Endodermal cell (in vitro differentiated cells): Measurements from ENCODE around the gene TCHHL1. TPM values are rescaled to one million over a fixed set of nuclear protein-coding genes. Genes with fewer than 3 reads are reported as not detected.
"Not testable (repeated sequence)": the region's sequence is repeated elsewhere in the genome, so short reads cannot be mapped to it uniquely, and the experiment has no call there.

ENCODE experiments used
- DNase-seq: peaks from one replicate; pipeline ENCODE4 v3.0.0-alpha.2; 2017
- H3K27ac ChIP-seq: 2 replicates; pipeline ENCODE4 v1.5.1; 2013; ENCODE audit warnings: mild to moderate bottlenecking, low read depth, low read length, moderate library complexity
- H3K27me3 ChIP-seq: 2 replicates; pipeline ENCODE4 v1.6.1; 2013; ENCODE audit warnings: mild to moderate bottlenecking, low read length, moderate library complexity; ENCODE audit not compliant: insufficient read depth, control insufficient read depth, poor library complexity, severe bottlenecking
- H3K36me3 ChIP-seq: 2 replicates; pipeline ENCODE4 v1.7.0; 2013; ENCODE audit warnings: mild to moderate bottlenecking, low read length, moderate library complexity; ENCODE audit not compliant: control insufficient read depth, insufficient read depth
- H3K4me1 ChIP-seq: one replicate; pipeline ENCODE4 v1.7.0; 2013; ENCODE audit warnings: low read length; ENCODE audit not compliant: control insufficient read depth, insufficient read depth
- H3K4me3 ChIP-seq: 2 replicates; pipeline ENCODE4 v1.5.1; 2013; ENCODE audit warnings: mild to moderate bottlenecking, low read length, moderate library complexity
- H3K9ac ChIP-seq: 2 replicates; pipeline ENCODE4 v1.6.1; 2013; ENCODE audit warnings: mild to moderate bottlenecking, low read length, moderate library complexity; ENCODE audit not compliant: poor library complexity, severe bottlenecking; ENCODE audit errors: extremely low read depth
- H3K9me3 ChIP-seq: 2 replicates; pipeline ENCODE4 v1.6.1; 2013; ENCODE audit warnings: mild to moderate bottlenecking, low read length, moderate library complexity; ENCODE audit not compliant: control insufficient read depth
- H3K27ac Mint-ChIP-seq: 2 replicates; pipeline ENCODE4 v1.8.0; 2020; ENCODE audit warnings: mixed read lengths
- H3K27me3 Mint-ChIP-seq: 2 replicates; pipeline ENCODE4 v1.8.0; 2021; ENCODE audit warnings: mild to moderate bottlenecking, mixed read lengths; ENCODE audit not compliant: insufficient read depth
- H3K36me3 Mint-ChIP-seq: 2 replicates; pipeline ENCODE4 v1.8.0; 2020; ENCODE audit warnings: low read depth, mixed read lengths
- H3K4me1 Mint-ChIP-seq: 2 replicates; pipeline ENCODE4 v1.8.0; 2020; ENCODE audit warnings: mixed read lengths
- H3K4me3 Mint-ChIP-seq: 2 replicates; pipeline ENCODE4 v1.8.0; 2020; ENCODE audit warnings: mild to moderate bottlenecking, moderate library complexity, mixed read lengths
- H3K9me3 Mint-ChIP-seq: 2 replicates; pipeline ENCODE4 v1.8.0; 2020; ENCODE audit warnings: mild to moderate bottlenecking, mixed read lengths
- WGBS, 2 experiments: methylation state at CpG; one replicate each; pipeline versions ENCODE4 v1.1.5 to v1.1.7; 2013; ENCODE audit warnings: missing lambda C conversion rate in 2 of 2, mixed read lengths in 1 of 2; ENCODE audit not compliant: insufficient coverage in 1 of 2, insufficient read length in 1 of 2; 5-methylcytosine and 5-hydroxymethylcytosine counted together
- total RNA-seq, 2 donors: library from RNA; stranded (reverse); fragmentation: NEBNext Ultra II Directional in 1 of 2; extraction: Animal tissue kit (Norgen Biotek cat#: 25700) in 1 of 2; gene quantifications; 2 replicates in 1 of 2; 3 replicates in 1 of 2; pipeline ENCODE4 v1.2.1, GENCODE V29; 2021
- TF ChIP-seq, protein P1 (sequence below): fragments of 200-600 bp; sonication (generic); conservative IDR thresholded peaks from 2 replicates; pipeline ENCODE4 v1.5.0; 2021; ENCODE audit warnings: antibody characterized with exemption, mild to moderate bottlenecking

TCHHL1 gene
- total RNA-seq, 2 donors from 2014 or later: not detected

DNA sequence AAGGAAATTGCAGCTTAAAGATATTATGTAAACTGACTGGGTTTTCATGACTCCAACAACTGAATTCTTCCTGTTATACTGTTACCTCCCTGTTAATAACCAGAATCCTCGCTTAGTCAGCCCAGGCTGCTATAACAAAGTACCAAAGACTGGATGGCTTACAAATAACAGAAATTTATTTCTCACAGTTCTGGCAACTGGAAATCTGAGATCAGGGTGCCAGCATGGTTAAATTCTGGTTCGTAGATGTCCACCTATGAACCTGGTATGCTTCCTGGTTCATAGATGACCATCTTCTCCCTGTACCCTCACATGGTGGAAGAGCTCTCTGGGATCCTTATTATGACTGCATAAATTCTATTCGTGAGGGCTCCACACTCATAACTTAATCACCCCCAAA lies 8.1 kb upstream of the TCHHL1 start:
- Mint-ChIP-seq H3K4me1 (no peaks in the 10 kb centered on the region), H3K36me3 (no peaks in the 10 kb centered on the region), H3K4me3 (no peak overlapping the region), H3K9me3 (peaks cover 9% of the 10 kb centered on the region), H3K27ac (no peak overlapping the region), H3K27me3 (peaks cover 53% of the 10 kb centered on the region)
- TF ChIP-seq, protein P1, sequence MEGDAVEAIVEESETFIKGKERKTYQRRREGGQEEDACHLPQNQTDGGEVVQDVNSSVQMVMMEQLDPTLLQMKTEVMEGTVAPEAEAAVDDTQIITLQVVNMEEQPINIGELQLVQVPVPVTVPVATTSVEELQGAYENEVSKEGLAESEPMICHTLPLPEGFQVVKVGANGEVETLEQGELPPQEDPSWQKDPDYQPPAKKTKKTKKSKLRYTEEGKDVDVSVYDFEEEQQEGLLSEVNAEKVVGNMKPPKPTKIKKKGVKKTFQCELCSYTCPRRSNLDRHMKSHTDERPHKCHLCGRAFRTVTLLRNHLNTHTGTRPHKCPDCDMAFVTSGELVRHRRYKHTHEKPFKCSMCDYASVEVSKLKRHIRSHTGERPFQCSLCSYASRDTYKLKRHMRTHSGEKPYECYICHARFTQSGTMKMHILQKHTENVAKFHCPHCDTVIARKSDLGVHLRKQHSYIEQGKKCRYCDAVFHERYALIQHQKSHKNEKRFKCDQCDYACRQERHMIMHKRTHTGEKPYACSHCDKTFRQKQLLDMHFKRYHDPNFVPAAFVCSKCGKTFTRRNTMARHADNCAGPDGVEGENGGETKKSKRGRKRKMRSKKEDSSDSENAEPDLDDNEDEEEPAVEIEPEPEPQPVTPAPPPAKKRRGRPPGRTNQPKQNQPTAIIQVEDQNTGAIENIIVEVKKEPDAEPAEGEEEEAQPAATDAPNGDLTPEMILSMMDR: no peak
- Histone ChIP-seq H3K36me3 (no peaks in the 10 kb centered on the region), H3K4me1 (no peaks in the 10 kb centered on the region), H3K9me3 (peaks cover 8% of the 10 kb centered on the region), H3K4me3 (no peak overlapping the region), H3K27me3 (peaks cover 6% of the 10 kb centered on the region), H3K27ac (no peak overlapping the region), H3K9ac (no peak overlapping the region)
- DNase-seq: no peak
- WGBS, 2 experiments: 56 to 60% methylated on average over 2 to 3 of the region's 3 CpGs

DNA sequence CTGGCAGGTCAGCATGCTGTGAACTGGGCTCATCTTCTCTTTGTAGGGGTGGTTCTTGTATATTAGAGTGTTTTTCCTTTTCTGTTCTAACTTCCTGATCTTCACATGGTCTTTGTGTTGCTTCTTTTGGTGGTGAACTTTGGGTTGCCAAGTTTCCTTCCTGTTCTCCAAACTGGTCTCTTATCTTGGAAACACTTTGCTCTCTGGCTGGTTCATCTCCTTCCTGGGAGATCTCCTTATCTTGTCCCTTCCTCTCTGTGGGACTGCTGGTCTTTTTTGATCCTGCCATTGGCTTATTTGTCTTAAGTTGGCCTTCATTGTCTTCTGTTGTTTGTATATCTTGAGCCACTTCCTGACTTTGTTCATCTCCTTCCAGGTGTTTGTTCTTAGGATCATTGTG lies 2.1 kb downstream of the TCHHL1 start:
- Histone ChIP-seq H3K36me3 (no peaks in the 10 kb centered on the region), H3K27ac (no peak overlapping the region), H3K4me1 (no peaks in the 10 kb centered on the region), H3K9me3 (no peaks in the 10 kb centered on the region), H3K9ac (no peak overlapping the region), H3K4me3 (no peak overlapping the region), H3K27me3 (no peaks in the 10 kb centered on the region)
- no peak for DNase-seq
- no peak overlapping the region for H3K4me3 Mint-ChIP-seq
- TF ChIP-seq, protein P1: no peak
- no peaks in the 10 kb centered on the region for H3K9me3 Mint-ChIP-seq
- H3K27me3 Mint-ChIP-seq: peaks cover 10% of the 10 kb centered on the region
- peaks cover 3% of the 10 kb centered on the region for H3K4me1 Mint-ChIP-seq
- H3K27ac Mint-ChIP-seq: no peak overlapping the region
- H3K36me3 Mint-ChIP-seq: no peaks in the 10 kb centered on the region

DNA sequence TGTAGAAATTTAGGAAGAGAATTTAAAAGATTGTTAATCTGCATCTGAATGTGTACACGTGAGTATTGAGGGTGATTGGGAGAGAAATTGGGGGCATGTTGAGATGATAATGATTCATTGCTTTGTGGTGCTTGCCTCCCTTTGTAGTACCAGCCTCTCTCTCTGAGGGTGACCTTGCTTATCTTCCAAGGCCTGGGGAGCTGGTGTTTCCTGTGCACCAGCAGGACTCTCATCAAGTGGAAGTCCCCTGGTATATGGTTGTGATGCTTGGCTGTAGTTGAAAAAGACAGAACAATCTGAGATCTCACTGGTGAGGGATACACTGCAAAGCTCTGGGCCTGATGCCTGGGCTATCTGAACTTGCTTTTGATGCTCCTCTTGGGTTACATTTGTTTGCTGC lies 4.0 kb downstream of the TCHHL1 start:
- H3K27ac Mint-ChIP-seq: no peak overlapping the region
- Histone ChIP-seq H3K4me3 (no peak overlapping the region), H3K4me1 (no peaks in the 10 kb centered on the region), H3K9me3 (no peaks in the 10 kb centered on the region), H3K27ac (no peak overlapping the region), H3K9ac (no peak overlapping the region), H3K36me3 (no peaks in the 10 kb centered on the region), H3K27me3 (no peaks in the 10 kb centered on the region)
- no peaks in the 10 kb centered on the region for H3K36me3 Mint-ChIP-seq
- no peaks in the 10 kb centered on the region for H3K4me1 Mint-ChIP-seq
- TF ChIP-seq, protein P1: no peak
- H3K27me3 Mint-ChIP-seq: peaks cover 3% of the 10 kb centered on the region
- no peak for DNase-seq
- 20 to 24% methylated on average over 1 of the region's 1 CpG for WGBS, 2 experiments
- H3K9me3 Mint-ChIP-seq: peaks cover 9% of the 10 kb centered on the region
- H3K4me3 Mint-ChIP-seq: no peak overlapping the region

DNA sequence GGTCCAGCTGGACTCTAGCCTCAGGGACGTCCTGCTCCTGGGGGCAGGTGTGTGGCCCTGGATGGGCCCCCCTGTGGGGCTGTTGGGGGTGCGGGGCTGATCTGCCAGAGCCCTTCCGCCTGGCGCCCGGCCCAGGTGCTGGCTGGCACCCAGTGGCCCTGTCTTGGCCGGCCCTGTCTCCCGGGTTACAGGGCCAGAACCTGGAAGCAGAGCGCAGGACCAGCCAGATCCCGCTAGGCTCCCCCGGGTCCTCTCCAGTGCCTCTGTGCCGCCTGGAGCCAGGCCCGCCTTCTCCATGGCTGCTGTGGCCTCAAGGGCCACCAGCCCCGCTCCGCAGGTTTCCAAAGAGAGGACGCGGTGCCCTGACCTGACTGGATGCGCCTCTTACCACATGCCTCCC lies 7.8 kb downstream of the TCHHL1 start:
- WGBS, 2 experiments: 88 to 89% methylated on average over 7 to 14 of the region's 17 CpGs
- H3K4me1 Mint-ChIP-seq, H3K27ac ChIP-seq, H3K4me1 ChIP-seq, H3K4me3 ChIP-seq, H3K4me3 Mint-ChIP-seq, H3K36me3 ChIP-seq, H3K9me3 ChIP-seq, H3K27me3 ChIP-seq, H3K27ac Mint-ChIP-seq, DNase-seq, H3K9ac ChIP-seq, H3K36me3 Mint-ChIP-seq: not testable (repeated sequence)
- peaks cover 29% of the 10 kb centered on the region for H3K9me3 Mint-ChIP-seq
- peaks cover 12% of the 10 kb centered on the region for H3K27me3 Mint-ChIP-seq

DNA sequence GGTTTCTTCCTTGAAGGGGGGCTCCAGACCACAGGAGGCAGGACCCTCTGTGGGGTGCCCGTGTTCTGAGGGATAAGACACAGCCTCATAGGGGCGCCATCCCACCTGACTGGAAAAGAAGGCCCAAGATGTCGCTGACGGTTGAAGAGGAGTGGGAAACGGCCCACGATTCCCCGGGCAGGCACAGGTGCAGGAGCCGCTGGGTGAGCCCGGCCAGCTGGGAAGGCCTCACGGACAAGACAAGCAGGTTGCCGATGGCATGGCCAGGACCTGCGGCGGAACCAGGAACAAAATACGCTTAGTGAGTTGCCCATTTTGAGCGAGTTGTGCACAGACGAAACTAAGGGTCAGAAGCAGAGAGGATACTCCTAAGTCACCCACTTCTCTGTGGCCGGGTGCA lies 8.4 kb downstream of the TCHHL1 start:
- H3K4me1 Mint-ChIP-seq, H3K27ac Mint-ChIP-seq, DNase-seq, H3K4me3 Mint-ChIP-seq, H3K4me3 ChIP-seq, H3K36me3 ChIP-seq, H3K36me3 Mint-ChIP-seq, H3K9me3 ChIP-seq, H3K4me1 ChIP-seq, H3K9ac ChIP-seq, H3K27ac ChIP-seq, H3K27me3 ChIP-seq: not testable (repeated sequence)
- Mint-ChIP-seq H3K9me3 (peaks cover 29% of the 10 kb centered on the region), H3K27me3 (peaks cover 12% of the 10 kb centered on the region)
- 77 to 88% methylated on average over 8 to 17 of the region's 17 CpGs for WGBS, 2 experiments
